ENCODE data around the gene NRXN3.

Gene NRXN3

GRCh38 chr14:79325557-79325956, 1155.4 kb downstream of the NRXN3 start:
- no peak for DNase-seq

GRCh38 chr14:79328863-79329262, 1158.7 kb downstream of the NRXN3 start:
- DNase-seq = no peak

GRCh38 chr14:79331830-79332229, 1161.7 kb downstream of the NRXN3 start:
- no peak for DNase-seq

- no peak for DNase-seq
These were observed 1162.5 kb downstream of the NRXN3 start for GRCh38 chr14:79332504-79333197.

- no peak for DNase-seq
These were observed 1163.0 kb downstream of the NRXN3 start for GRCh38 chr14:79333198-79333546.

- DNase-seq = no peak
These were observed 1164.1 kb downstream of the NRXN3 start for GRCh38 chr14:79334272-79334671.

- no peak for DNase-seq
These were observed 1167.6 kb downstream of the NRXN3 start for GRCh38 chr14:79337761-79338160.

- DNase-seq = no peak
These were observed 1172.8 kb downstream of the NRXN3 start for GRCh38 chr14:79342942-79343341.

GRCh38 chr14:79351011-79351410, 1180.8 kb downstream of the NRXN3 start:
- no peak for DNase-seq

- no peak for DNase-seq
These were observed 1182.0 kb downstream of the NRXN3 start for GRCh38 chr14:79352076-79352630.

GRCh38 chr14:79354336-79354735, 1184.2 kb downstream of the NRXN3 start:
- no peak for DNase-seq

- no peak for DNase-seq
These were observed 1185.9 kb downstream of the NRXN3 start for GRCh38 chr14:79356040-79356439.

- DNase-seq = no peak
These were observed 1187.1 kb downstream of the NRXN3 start for GRCh38 chr14:79357307-79357706.

GRCh38 chr14:79363291-79363690, 1193.1 kb downstream of the NRXN3 start:
- DNase-seq = no peak

GRCh38 chr14:79369359-79370332, 1199.5 kb downstream of the NRXN3 start:
- no peak for DNase-seq

- DNase-seq = no peak
These were observed 1200.8 kb downstream of the NRXN3 start for GRCh38 chr14:79370969-79371368.

GRCh38 chr14:79373451-79373850, 1203.3 kb downstream of the NRXN3 start:
- DNase-seq = no peak

GRCh38 chr14:79375356-79375755, 1205.2 kb downstream of the NRXN3 start:
- DNase-seq = no peak

- DNase-seq = no peak
These were observed 1206.4 kb downstream of the NRXN3 start for GRCh38 chr14:79376557-79376956.

GRCh38 chr14:79378020-79378419, 1207.8 kb downstream of the NRXN3 start:
- DNase-seq = no peak

- DNase-seq = no peak
These were observed 1209.1 kb downstream of the NRXN3 start for GRCh38 chr14:79379266-79379665.

- DNase-seq = no peak
These were observed 1212.9 kb downstream of the NRXN3 start for GRCh38 chr14:79383031-79383430.

- DNase-seq = no peak
These were observed 1213.3 kb downstream of the NRXN3 start for GRCh38 chr14:79383475-79383874.

- no peak for DNase-seq
These were observed 1224.9 kb downstream of the NRXN3 start for GRCh38 chr14:79395061-79395460.

All from stimulated activated CD4-positive, alpha-beta T cell treated with anti-CD3 and anti-CD28 coated beads, Interleukin-4, amount 100 ng/mL, for 24 hours (primary cell).